Measurements from ENCODE around the gene AKIRIN2.

GRCh38 chr6:87706187-87706966, 4.3 kb upstream of the AKIRIN2 start:
- TF ChIP-seq CTCF (IDR thresholded peaks at IDR 0.05; ENCODE audit: insufficient read depth, low read depth, low read length) (no peak), EZH2 (IDR thresholded peaks at IDR 0.05; ENCODE audit: insufficient read depth, low read length) (no peak)
